ENCODE results near the gene FCRL6.
A peak's percentile ranks its signal among the peaks of the same experiment; 100 is the strongest.

The FCRL6 gene

GRCh38 chr1:159802111-159802510 is at the start of gene FCRL6:
Gene FCRL6, plus strand, starts transcription at chr1:159802360. Its CDS starts 65 bp downstream, at chr1:159802425.
- DNase-seq (ENCODE audit: low read depth) = no peak

- no peak for DNase-seq (ENCODE audit: low read depth)
Observed at GRCh38 chr1:159753386-159753785, 48.8 kb upstream of the FCRL6 start.

- no peak for DNase-seq (ENCODE audit: low read depth)
Observed at GRCh38 chr1:159755451-159756007, 46.6 kb upstream of the FCRL6 start.

GRCh38 chr1:159756397-159756796 is 45.8 kb upstream of the FCRL6 start:
- no peak for DNase-seq (ENCODE audit: low read depth)

GRCh38 chr1:159763686-159764085 is 38.5 kb upstream of the FCRL6 start:
- DNase-seq (ENCODE audit: low read depth) = no peak

GRCh38 chr1:159765806-159766205 is 36.4 kb upstream of the FCRL6 start:
- no peak for DNase-seq (ENCODE audit: low read depth)

GRCh38 chr1:159771127-159771895 is 30.8 kb upstream of the FCRL6 start:
- DNase-seq (ENCODE audit: low read depth) = no peak

GRCh38 chr1:159774465-159774864 is 27.7 kb upstream of the FCRL6 start:
- no peak for DNase-seq (ENCODE audit: low read depth)

- no peak for DNase-seq (ENCODE audit: low read depth)
Observed at GRCh38 chr1:159775716-159776115, 26.4 kb upstream of the FCRL6 start.

- no peak for DNase-seq (ENCODE audit: low read depth)
Observed at GRCh38 chr1:159778266-159778665, 23.9 kb upstream of the FCRL6 start.

- DNase-seq (ENCODE audit: low read depth) = no peak
Observed at GRCh38 chr1:159779403-159779851, 22.7 kb upstream of the FCRL6 start.

GRCh38 chr1:159780583-159781582 is 21.3 kb upstream of the FCRL6 start, which contains the start of gene DUSP23:
Gene DUSP23, plus strand, starts transcription at chr1:159780962. Its CDS starts 139 bp downstream, at chr1:159781101.
- peak; percentile 98 for DNase-seq (ENCODE audit: low read depth)

GRCh38 chr1:159781992-159782391 is 20.2 kb upstream of the FCRL6 start:
- no peak for DNase-seq (ENCODE audit: low read depth)

- no peak for DNase-seq (ENCODE audit: low read depth)
Observed at GRCh38 chr1:159783724-159784123, 18.4 kb upstream of the FCRL6 start.

GRCh38 chr1:159786465-159786864 is 15.7 kb upstream of the FCRL6 start:
- DNase-seq (ENCODE audit: low read depth) = no peak

- no peak for DNase-seq (ENCODE audit: low read depth)
Observed at GRCh38 chr1:159786966-159787365, 15.2 kb upstream of the FCRL6 start.

- no peak for DNase-seq (ENCODE audit: low read depth)
Observed at GRCh38 chr1:159790237-159790917, 11.8 kb upstream of the FCRL6 start.

GRCh38 chr1:159791031-159791430 is 11.1 kb upstream of the FCRL6 start:
- no peak for DNase-seq (ENCODE audit: low read depth)

GRCh38 chr1:159791461-159791860 is 10.7 kb upstream of the FCRL6 start:
- DNase-seq (ENCODE audit: low read depth) = no peak

- no peak for DNase-seq (ENCODE audit: low read depth)
Observed at GRCh38 chr1:159795534-159795933, 6.6 kb upstream of the FCRL6 start.

GRCh38 chr1:159798893-159799292 is 3.3 kb upstream of the FCRL6 start:
- DNase-seq (ENCODE audit: low read depth) = peak; percentile 68
